GM10266 (cell line): ENCODE data around the gene NEK4.
A peak's percentile ranks its signal among the peaks of the same experiment; 100 is the strongest.

Source experiments
- DNase-seq: peaks from one replicate; pipeline ENCODE4 v3.0.0; 2012; ENCODE audit errors: extremely low spot score
- TF ChIP-seq, protein P1 (sequence below): IDR thresholded peaks from 2 replicates; pipeline ENCODE4 v1.5.1; 2012; ENCODE audit warnings: mild to moderate bottlenecking, low read depth; ENCODE audit not compliant: control insufficient read depth, insufficient read depth; ENCODE audit errors: missing control alignments

Gene NEK4

DNA sequence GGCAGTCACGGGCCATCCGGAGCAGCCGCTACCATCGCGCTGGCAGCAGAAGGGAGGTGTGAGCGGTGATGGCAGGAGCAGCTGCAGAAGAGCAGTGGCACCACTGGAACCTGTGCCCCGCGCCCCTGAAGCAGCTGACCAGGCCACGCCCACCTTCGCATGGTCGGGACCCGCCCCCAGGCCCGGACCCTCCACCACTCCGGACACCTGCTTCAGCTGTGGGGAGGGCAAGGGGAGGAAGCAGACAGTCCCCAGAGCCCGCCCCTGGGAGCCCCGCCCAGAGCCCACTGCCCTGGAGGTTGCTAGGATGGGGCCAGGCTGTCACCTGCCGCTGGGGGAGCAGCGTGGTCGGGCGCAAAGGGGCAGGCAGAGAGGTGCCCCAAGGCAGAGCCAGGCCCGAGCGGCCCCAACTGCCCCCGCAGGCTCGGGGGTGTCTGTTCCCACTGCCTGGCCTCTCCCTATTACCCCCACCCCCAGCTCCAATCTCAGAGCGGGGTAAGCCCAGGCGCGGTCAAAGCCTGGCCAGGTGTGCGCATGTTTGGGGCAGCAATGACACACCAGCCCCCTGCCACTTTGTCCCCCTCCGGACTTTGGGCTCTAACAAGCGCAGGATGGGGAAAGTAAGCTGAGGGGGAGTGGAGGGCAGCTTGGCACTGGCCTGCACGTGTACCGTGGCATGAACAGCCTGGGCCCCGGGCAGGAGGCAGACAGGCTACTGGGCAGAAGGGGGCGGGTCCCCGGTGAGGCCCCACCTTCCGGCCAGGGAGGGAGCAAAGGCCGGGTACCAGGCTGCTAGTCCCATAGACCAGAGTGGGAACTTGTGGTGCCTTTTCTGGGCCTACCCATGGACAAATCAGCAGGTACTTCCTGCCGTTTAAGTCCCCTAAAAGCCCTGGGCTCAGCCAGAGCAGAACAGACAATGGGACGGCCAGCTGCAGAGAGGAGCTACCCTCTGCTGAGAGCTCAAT is 56.1 kb downstream of the NEK4 start:
- no peak for DNase-seq
- TF ChIP-seq, protein P1, sequence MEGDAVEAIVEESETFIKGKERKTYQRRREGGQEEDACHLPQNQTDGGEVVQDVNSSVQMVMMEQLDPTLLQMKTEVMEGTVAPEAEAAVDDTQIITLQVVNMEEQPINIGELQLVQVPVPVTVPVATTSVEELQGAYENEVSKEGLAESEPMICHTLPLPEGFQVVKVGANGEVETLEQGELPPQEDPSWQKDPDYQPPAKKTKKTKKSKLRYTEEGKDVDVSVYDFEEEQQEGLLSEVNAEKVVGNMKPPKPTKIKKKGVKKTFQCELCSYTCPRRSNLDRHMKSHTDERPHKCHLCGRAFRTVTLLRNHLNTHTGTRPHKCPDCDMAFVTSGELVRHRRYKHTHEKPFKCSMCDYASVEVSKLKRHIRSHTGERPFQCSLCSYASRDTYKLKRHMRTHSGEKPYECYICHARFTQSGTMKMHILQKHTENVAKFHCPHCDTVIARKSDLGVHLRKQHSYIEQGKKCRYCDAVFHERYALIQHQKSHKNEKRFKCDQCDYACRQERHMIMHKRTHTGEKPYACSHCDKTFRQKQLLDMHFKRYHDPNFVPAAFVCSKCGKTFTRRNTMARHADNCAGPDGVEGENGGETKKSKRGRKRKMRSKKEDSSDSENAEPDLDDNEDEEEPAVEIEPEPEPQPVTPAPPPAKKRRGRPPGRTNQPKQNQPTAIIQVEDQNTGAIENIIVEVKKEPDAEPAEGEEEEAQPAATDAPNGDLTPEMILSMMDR = no peak

DNA sequence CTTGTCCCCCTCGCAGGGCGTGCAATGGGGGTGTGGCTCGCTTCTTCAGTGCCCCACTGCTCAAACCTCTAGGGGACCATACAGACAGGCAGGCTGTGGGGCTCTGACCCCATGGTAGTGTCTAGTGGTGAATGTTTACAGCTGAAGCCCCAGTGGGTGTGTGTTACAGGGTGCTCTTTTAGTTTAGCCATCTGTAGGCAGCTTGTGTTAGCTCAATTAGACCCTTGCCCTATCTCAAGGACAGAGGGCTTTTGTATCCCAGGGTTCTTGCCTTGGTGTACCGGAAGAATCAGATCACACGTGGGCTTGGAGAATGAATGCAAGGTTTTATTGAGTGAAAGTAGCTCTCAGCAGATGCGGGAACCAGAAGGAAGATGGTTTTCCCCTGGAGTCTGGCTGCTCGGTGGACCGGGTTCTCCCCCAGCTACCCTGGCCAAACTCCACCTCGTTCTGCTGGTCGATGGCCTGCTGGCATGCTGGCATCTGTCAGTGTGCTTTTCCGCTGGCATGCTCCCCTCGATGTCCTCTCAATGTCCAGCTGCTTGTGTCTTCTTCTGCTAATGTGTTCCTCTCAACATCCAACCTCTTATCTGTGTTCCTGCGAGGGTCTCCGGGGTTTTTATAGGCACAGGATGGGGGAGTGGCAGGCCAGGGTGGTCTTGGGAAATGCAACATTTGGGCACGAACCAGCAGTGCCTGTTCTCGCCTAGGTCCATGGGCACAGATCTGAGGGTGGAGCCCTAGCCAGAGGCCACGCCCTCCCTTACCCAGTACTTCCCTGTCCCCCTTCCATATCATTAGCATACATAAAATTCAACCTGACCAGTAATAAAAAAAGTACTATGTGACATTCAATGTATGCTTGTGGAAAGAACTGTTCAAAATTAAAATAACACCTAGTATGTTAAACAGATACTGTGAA is 58.2 kb downstream of the NEK4 start:
- no peak for DNase-seq
- TF ChIP-seq, protein P1 = no peak

DNA sequence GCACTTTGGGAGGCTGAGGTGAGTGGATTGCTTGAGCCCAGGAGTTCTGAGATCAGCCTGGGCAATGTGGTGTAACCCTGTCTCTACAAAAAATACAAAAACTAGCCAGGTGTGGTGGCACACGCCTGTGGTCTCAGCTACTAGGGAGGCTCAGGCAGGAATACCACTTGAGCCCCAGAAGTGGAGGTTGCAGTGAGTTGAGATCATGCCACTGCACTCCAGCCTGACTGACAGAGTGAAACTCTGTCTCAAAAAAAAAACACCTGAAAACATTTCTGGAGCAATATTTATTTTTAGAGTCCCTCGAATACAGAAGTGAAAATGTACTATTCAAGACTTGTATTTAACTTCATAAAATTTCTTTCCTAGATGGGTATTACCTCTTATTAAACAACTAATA is 60.2 kb downstream of the NEK4 start:
- TF ChIP-seq, protein P1 = no peak
- DNase-seq = peak; percentile 40

DNA sequence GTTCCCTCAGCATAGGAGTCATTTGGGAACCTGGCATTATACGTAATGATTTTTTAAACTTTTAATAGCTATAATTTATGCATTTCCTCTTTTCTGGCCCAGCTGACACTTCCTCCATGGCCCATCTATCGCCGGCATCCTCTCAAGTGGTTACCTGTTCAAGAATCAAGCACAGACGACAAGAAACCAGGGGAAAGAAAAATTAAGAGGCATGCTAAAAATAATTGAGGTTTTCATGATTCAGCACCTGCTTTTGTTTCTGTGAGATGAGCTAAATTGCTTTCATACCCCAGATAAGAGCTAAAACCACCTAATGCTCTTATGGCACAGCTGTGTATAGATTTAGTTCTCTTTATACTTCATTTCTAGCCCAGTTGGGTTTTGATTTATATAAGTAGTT is 63.2 kb downstream of the NEK4 start:
- DNase-seq = peak; percentile 63

DNA sequence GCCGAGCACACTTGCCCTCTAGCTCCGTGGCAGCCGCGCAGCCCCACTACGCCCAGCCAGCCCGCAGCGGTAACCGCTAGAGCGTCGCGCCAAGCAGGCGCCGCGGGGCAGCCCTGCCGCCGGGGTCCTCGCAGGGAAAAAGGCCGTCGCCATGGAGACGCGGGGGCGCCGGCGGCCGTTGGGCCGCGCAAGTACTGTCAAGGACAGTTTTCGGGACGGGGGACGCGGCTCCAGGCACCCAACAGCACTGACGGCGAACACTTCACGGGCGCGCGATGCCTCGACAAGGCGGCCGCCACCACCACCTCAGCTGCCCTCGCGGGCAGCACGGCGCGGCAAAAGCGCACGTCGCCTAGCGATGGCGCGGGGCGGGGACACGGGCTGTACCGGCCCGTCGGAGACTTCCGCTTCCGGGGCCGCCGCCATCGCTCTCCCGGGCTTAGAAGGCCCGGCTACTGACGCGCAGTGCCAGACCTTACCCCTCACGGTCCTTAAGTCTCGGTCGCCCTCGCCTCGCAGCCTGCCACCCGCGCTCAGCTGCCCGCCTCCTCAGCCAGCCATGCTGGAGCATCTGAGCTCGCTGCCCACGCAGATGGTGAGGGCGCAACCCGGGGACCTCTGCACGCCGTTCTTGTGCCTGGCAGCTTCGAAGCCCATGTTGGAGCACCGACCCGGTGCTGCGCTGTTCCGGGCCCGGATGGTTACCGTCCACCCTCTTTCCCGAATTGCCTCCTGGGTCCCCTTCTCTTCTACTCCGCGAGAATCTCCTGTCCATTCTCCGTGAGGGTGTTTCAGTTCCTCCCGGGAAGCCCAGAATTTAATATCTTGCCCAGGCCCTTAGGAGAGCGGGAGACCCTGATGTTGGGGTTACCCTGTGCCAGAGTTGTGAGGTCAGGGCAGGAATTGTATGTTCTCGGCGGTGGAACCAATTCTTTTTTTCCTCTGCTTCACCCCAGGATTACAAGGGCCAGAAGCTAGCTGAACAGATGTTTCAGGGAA is 64.8 kb downstream of the NEK4 start, which contains the start of the genes GLT8D1 and SPCS1:
Gene GLT8D1 (minus strand): TSS at position 104 of the 999 bp plus-strand sequence. CDS start 5,331 bp downstream, outside the sequence.
Gene SPCS1 (plus strand): TSS at position 419 of the 999 bp plus-strand sequence. CDS start 141 bp downstream, at position 560.
- DNase-seq = peak; percentile 91
- TF ChIP-seq, protein P1 = no peak

More for the DNA sequence above, 63.2 kb downstream of the NEK4 start:
- TF ChIP-seq, protein P1 = no peak

DNA sequence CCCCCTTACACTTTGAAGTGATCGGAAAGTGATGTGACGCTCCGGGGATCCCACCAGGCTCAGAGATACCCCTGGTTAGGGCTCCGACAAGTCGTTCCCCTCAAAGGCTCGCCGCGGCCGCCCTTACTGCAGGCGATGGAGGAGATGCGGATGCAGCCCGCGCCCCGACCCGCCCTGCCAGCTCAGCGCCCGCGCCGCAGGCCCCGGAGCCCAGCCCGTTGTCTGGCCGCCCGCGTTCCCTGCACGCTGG is 65.4 kb downstream of the NEK4 start:
- no peak for DNase-seq
- TF ChIP-seq, protein P1 = no peak
